ENCODE data around the gene TSPAN14. TPM values are rescaled to one million over a fixed set of nuclear protein-coding genes. Genes with fewer than 3 reads are reported as not detected.

Gene TSPAN14
- total RNA-seq, 1 experiment from 2014 or later, result 46.8 TPM

DNA sequence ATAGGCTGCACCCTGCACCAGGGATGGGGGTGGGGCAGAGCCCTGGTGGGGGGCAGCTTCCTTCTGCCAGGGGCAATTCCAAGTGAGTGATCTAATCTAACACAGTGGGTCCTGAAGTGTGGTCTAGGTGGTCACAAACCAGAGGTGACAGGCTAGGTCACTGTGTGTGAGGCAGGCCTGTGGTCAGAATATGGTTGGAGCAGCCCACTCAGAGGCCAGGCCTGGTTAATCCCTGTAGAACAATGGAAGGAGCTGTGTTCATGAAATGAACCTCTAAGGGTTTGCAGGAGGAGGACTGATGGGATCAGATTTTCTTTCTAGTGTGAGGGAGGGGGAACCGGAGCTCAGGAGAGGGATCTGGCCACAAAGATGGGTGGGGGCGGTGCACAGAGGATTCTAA, 10.0 kb upstream of the TSPAN14 start:
- H3K27ac Mint-ChIP-seq, result no peak overlapping the region
- Histone ChIP-seq H3T11ph (ENCODE audit: low read length) (no peak overlapping the region), H3K79me2 (ENCODE audit: insufficient read depth, low read length) (no peaks in the 10 kb centered on the region), H3K18ac (ENCODE audit: insufficient read length, low read depth, low read length) (no peak overlapping the region), H2BK120ac (ENCODE audit: low read depth, low read length, poor library complexity, severe bottlenecking) (no peak overlapping the region), H2AK5ac (ENCODE audit: insufficient read length, low read length) (no peak overlapping the region), H2BK20ac (ENCODE audit: low read depth, low read length, poor library complexity, severe bottlenecking) (no peak overlapping the region), H2BK15ac (ENCODE audit: low read depth, low read length) (no peak overlapping the region), H4K5ac (ENCODE audit: insufficient read length, low read depth, low read length) (no peak overlapping the region), H2BK12ac (ENCODE audit: insufficient read length, low read depth, low read length) (no peak overlapping the region), H3K27ac (ENCODE audit: insufficient read length, low read depth, low read length) (no peak overlapping the region), H3K56ac (ENCODE audit: insufficient read length, low read depth, low read length) (no peak overlapping the region), H3K4me2 (ENCODE audit: insufficient read depth, insufficient read length, low read length) (no peak overlapping the region), H3K14ac (ENCODE audit: insufficient read depth, low read length) (no peak overlapping the region), H4K20me1 (ENCODE audit: control insufficient read depth, insufficient read depth, insufficient read length) (no peaks in the 10 kb centered on the region), H4K91ac (ENCODE audit: insufficient read length, low read depth, low read length) (no peak overlapping the region), H3K27me3 (ENCODE audit: insufficient read depth, low read length) (no peaks in the 10 kb centered on the region), H3K4me1 (ENCODE audit: insufficient read depth, low read length) (no peaks in the 10 kb centered on the region), H2BK5ac (ENCODE audit: insufficient read length, low read length) (no peak overlapping the region), H3K9me3 (ENCODE audit: control insufficient read depth, low read depth, low read length) (no peaks in the 10 kb centered on the region), H3K23me2 (ENCODE audit: insufficient read length, low read depth, low read length, poor library complexity, severe bottlenecking) (no peaks in the 10 kb centered on the region), H3K9ac (ENCODE audit: extremely low read depth, insufficient read length, low read length) (no peak overlapping the region), H2AFZ (ENCODE audit: low read length) (no peak overlapping the region), H3K79me1 (ENCODE audit: insufficient read depth, low read depth, low read length, poor library complexity, severe bottlenecking) (no peaks in the 10 kb centered on the region), H3K23ac (ENCODE audit: insufficient read length, low read depth, low read length) (no peak overlapping the region), H4K8ac (replicated peaks; ENCODE audit: insufficient read length, low read depth, low read length) (no peak overlapping the region), H3K4ac (ENCODE audit: low read depth, low read length) (no peak overlapping the region)
- DNase-seq, result no peak
- H3K36me3 Mint-ChIP-seq (ENCODE audit: insufficient read depth in 1 of 3, low read depth in 3 of 3), result no peaks in the 10 kb centered on the region
- no peak for TF ChIP-seq CTCF (conservative IDR thresholded peaks at IDR 0.05)
- H3K4me3 Mint-ChIP-seq, result no peak overlapping the region
- peaks cover 14 to 16% of the 10 kb centered on the region in 2 experiments for H3K4me1 Mint-ChIP-seq
- WGBS (ENCODE audit: extremely low coverage, insufficient read length, low lambda C conversion rate), result no CpG with 5 or more reads among the region's 2 CpGs
- H3K27me3 Mint-ChIP-seq (ENCODE audit: low read depth), result peaks cover 14% of the 10 kb centered on the region
- H3K9me3 Mint-ChIP-seq, result no peaks in the 10 kb centered on the region
